SK-N-SH (cell line): ENCODE data around the gene PSMD6.
A peak's percentile ranks its signal among the peaks of the same experiment; 100 is the strongest.

Experiments used
- CHD2 ChIP-seq: fragments of 150-350 bp; IDR thresholded peaks from 2 replicates; pipeline ENCODE4 v1.6.1; 2018; ENCODE audit warnings: low read length; ENCODE audit not compliant: partially characterized antibody
- EZH2phosphoT487 ChIP-seq: fragments of 200-600 bp; sonication (generic); IDR thresholded peaks from 2 replicates; pipeline ENCODE4 v1.6.1; 2017; ENCODE audit warnings: low read depth, mixed run types, mild to moderate bottlenecking, antibody characterized with exemption, moderate library complexity, borderline replicate concordance
- FOXM1 ChIP-seq: IDR thresholded peaks from 2 replicates; pipeline ENCODE4 v1.4.0; 2012; ENCODE audit warnings: low read depth, mild to moderate bottlenecking
- NFIC ChIP-seq: IDR thresholded peaks from 2 replicates; pipeline ENCODE4 v1.4.0; 2012; ENCODE audit warnings: borderline replicate concordance
- POLR2AphosphoS5 ChIP-seq: IDR thresholded peaks from 2 replicates; pipeline ENCODE4 v1.6.1; 2012; ENCODE audit warnings: low read depth, low read length
- RAD21 ChIP-seq: IDR thresholded peaks from 2 replicates; pipeline ENCODE4 v1.6.1; 2012; ENCODE audit warnings: mild to moderate bottlenecking, low read length
- SIN3A ChIP-seq: IDR thresholded peaks from 2 replicates; pipeline ENCODE4 v1.6.1; 2012; ENCODE audit warnings: low read depth, mild to moderate bottlenecking, low read length, moderate library complexity, borderline replicate concordance
- TCF12 ChIP-seq: IDR thresholded peaks from 2 replicates; pipeline ENCODE4 v1.4.0; 2012
- YY1 ChIP-seq: IDR thresholded peaks from 2 replicates; pipeline ENCODE4 v1.4.0; 2012; ENCODE audit warnings: low read depth, mild to moderate bottlenecking
- TF ChIP-seq, protein P1 (sequence below): IDR thresholded peaks from 2 replicates; pipeline ENCODE4 v1.4.0; 2012; ENCODE audit warnings: low read depth
- TF ChIP-seq, protein P2 (sequence below): fragments of 200-600 bp; sonication (generic); IDR thresholded peaks from 2 replicates; pipeline ENCODE4 v1.6.1; 2017; ENCODE audit warnings: antibody characterized with exemption, mild to moderate bottlenecking, moderate library complexity
- TF ChIP-seq, protein P3 (sequence below): IDR thresholded peaks from 2 replicates; pipeline ENCODE4 v1.4.0; 2012; ENCODE audit warnings: low read depth, borderline replicate concordance

DNA sequence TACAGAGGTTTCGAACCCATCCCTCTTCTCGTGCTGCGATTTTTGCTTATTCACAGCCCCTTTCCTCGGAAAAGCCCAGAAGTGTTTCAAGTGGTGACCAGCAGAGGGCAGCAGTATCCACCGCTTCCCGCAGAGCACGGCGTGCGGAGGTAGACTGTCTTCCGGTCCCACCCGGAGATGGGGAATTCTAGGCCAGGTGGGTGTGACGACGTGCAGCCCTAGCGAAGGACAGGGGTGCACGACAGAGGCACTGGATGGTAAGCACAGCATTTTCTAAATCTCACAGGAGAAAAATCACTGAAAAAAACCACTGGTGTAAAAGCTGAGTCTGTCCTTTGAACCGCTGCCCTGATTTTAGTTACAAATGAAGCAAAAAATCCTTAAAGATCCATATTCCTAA, 7.4 kb upstream of the PSMD6 start:
- TF ChIP-seq CHD2 (no peak), FOXM1 (no peak), RAD21 (peak; percentile 98), POLR2AphosphoS5 (no peak), YY1 (no peak), EZH2phosphoT487 (no peak), TCF12 (peak; percentile 22; the same call in 1 of the 2 replicates), NFIC (0 out of 2 replicates have a peak, but pooled peaks have one; percentile 18), SIN3A (no peak)
- TF ChIP-seq, protein P1, sequence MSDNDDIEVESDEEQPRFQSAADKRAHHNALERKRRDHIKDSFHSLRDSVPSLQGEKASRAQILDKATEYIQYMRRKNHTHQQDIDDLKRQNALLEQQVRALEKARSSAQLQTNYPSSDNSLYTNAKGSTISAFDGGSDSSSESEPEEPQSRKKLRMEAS = peak; percentile 72
- TF ChIP-seq, protein P2, sequence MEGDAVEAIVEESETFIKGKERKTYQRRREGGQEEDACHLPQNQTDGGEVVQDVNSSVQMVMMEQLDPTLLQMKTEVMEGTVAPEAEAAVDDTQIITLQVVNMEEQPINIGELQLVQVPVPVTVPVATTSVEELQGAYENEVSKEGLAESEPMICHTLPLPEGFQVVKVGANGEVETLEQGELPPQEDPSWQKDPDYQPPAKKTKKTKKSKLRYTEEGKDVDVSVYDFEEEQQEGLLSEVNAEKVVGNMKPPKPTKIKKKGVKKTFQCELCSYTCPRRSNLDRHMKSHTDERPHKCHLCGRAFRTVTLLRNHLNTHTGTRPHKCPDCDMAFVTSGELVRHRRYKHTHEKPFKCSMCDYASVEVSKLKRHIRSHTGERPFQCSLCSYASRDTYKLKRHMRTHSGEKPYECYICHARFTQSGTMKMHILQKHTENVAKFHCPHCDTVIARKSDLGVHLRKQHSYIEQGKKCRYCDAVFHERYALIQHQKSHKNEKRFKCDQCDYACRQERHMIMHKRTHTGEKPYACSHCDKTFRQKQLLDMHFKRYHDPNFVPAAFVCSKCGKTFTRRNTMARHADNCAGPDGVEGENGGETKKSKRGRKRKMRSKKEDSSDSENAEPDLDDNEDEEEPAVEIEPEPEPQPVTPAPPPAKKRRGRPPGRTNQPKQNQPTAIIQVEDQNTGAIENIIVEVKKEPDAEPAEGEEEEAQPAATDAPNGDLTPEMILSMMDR = peak; percentile 88
- TF ChIP-seq, protein P3, sequence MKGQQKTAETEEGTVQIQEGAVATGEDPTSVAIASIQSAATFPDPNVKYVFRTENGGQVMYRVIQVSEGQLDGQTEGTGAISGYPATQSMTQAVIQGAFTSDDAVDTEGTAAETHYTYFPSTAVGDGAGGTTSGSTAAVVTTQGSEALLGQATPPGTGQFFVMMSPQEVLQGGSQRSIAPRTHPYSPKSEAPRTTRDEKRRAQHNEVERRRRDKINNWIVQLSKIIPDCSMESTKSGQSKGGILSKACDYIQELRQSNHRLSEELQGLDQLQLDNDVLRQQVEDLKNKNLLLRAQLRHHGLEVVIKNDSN = no peak
